GM19467 (cell line): ENCODE data around the gene CLK3.

ENCODE experiments used
- ATAC-seq: cut with Tn5 transposase; IDR thresholded peaks from one replicate; pipeline ENCODE4 v1.9.1; 2021; ENCODE audit warnings: mild to moderate bottlenecking, moderate library complexity; ENCODE audit not compliant: unreplicated experiment

CLK3 gene

GRCh38 chr15:74603026-74603788 is 12.4 kb upstream of the CLK3 start:
- no peak for ATAC-seq

- ATAC-seq = no peak
Observed at GRCh38 chr15:74603789-74604705, 11.6 kb upstream of the CLK3 start.

GRCh38 chr15:74604983-74605794 is 10.4 kb upstream of the CLK3 start:
- ATAC-seq = no peak

- ATAC-seq = no peak
Observed at GRCh38 chr15:74605795-74606150, 9.9 kb upstream of the CLK3 start.

- ATAC-seq = no peak
Observed at GRCh38 chr15:74608786-74609185, 6.8 kb upstream of the CLK3 start.

GRCh38 chr15:74609938-74610301 is 5.7 kb upstream of the CLK3 start:
- no peak for ATAC-seq

- ATAC-seq = no peak
Observed at GRCh38 chr15:74610302-74610951, 5.2 kb upstream of the CLK3 start.

- no peak for ATAC-seq
Observed at GRCh38 chr15:74611341-74611740, 4.3 kb upstream of the CLK3 start.

- ATAC-seq = no peak
Observed at GRCh38 chr15:74611834-74612233, 3.8 kb upstream of the CLK3 start.

GRCh38 chr15:74612677-74613076 is 3.0 kb upstream of the CLK3 start:
- ATAC-seq = no peak

GRCh38 chr15:74613089-74613952 is 2.3 kb upstream of the CLK3 start:
- ATAC-seq = no peak

- no peak for ATAC-seq
Observed at GRCh38 chr15:74613953-74614743, 1.5 kb upstream of the CLK3 start.

- ATAC-seq = peak; percentile 28
Observed at GRCh38 chr15:74614744-74615507, 710 bp upstream of the CLK3 start.

- ATAC-seq = no peak
Observed at GRCh38 chr15:74616366-74616939, 817 bp downstream of the CLK3 start.

GRCh38 chr15:74616996-74617395 is 1.4 kb downstream of the CLK3 start:
- ATAC-seq = no peak

- ATAC-seq = no peak
Observed at GRCh38 chr15:74618841-74619596, 3.4 kb downstream of the CLK3 start.

- ATAC-seq = no peak
Observed at GRCh38 chr15:74619916-74620635, 4.4 kb downstream of the CLK3 start.
